ENCODE results near the gene C1QL1.

- TF ChIP-seq POLR2AphosphoS5 (IDR thresholded peaks at IDR 0.05; ENCODE audit: low read depth, low read length) (no peak), TAF1 (IDR thresholded peaks at IDR 0.05; ENCODE audit: low read depth, low read length) (no peak), POLR2A (IDR thresholded peaks at IDR 0.05; ENCODE audit: low read depth, low read length) (no peak), SPI1 (IDR thresholded peaks at IDR 0.05; ENCODE audit: low read depth, low read length) (no peak)
Measured at GRCh38 chr17:44931376-44931775, 36.7 kb downstream of the C1QL1 start.
